GM12874 (cell line): Measurements from ENCODE around the gene ALKBH3.

ENCODE experiments used
- CTCF ChIP-seq: IDR thresholded peaks from 2 replicates; pipeline ENCODE4 v1.5.1; 2011; ENCODE audit warnings: low read depth, mild to moderate bottlenecking, control low read depth, low read length, moderate library complexity; ENCODE audit not compliant: insufficient read depth

ALKBH3 gene

DNA sequence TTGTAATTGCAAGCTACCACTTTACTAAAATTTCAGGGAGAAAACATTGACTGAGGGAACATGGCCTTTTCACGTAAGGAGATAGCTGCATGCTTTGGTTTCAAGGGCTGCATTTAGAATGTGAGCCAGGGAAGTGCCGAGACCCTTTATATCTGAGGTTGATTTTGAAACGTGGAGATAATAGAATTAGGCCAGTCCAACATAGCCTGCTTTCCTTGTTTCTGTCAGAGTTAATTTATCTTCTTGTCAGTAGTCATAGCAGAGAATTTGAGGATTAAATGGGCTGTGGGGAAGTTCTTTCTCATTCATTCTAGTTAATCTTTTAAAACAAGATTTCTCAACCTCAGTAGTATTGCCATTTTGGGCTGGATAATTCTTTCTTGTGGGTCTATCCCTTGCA is 12.2 kb downstream of the ALKBH3 start:
- no peak for TF ChIP-seq CTCF

DNA sequence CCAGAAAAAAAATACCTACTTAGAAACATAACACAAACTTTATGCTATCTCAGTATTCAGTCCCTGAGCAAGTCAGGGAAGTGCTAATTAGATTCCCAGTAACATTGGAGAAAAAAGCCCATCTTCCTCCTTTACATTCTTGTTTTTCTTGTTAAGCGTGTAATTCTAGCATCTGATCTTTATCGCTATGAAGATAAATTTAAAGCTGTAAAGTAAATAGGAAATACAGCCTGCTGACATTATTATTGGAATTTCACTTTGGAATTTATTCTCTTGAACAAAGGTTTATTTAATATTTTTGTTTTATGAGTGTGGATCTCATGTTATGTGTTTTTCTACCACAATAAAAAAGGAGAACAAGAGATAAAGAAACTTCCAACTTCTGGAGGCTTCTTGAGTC is 13.9 kb downstream of the ALKBH3 start:
- no peak for TF ChIP-seq CTCF

GRCh38 chr11:43895601-43896000 is 15.0 kb downstream of the ALKBH3 start:
- no peak for TF ChIP-seq CTCF

GRCh38 chr11:43898574-43898973 is 17.9 kb downstream of the ALKBH3 start:
- TF ChIP-seq CTCF, result no peak

GRCh38 chr11:43899094-43899493 is 18.5 kb downstream of the ALKBH3 start:
- no peak for TF ChIP-seq CTCF

DNA sequence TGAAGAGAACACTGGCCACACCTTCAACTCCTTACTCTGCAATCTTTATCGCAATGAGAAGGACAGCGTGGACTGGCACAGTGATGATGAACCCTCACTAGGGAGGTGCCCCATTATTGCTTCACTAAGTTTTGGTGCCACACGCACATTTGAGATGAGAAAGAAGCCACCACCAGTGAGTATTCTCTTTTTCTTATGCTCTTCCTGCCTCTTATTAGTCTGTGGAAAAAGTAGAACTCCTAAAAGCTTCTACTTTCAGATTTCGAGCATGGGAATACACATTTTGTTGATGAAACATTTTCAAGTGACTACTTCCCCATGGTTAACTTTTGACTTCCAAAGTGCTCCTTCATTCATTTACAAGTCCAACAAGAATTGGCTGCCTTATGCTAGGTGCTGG is 20.9 kb downstream of the ALKBH3 start:
- no peak for TF ChIP-seq CTCF

GRCh38 chr11:43903078-43903477 is 22.4 kb downstream of the ALKBH3 start:
- no peak for TF ChIP-seq CTCF

- no peak for TF ChIP-seq CTCF
Measured at GRCh38 chr11:43903969-43904368, 23.3 kb downstream of the ALKBH3 start.
